HG03280 (cell line): Measurements from ENCODE around the gene PRKAG2.

Source experiments
- ATAC-seq: cut with Tn5 transposase; IDR thresholded peaks from one replicate; pipeline ENCODE4 v1.9.1; 2021; ENCODE audit warnings: mild to moderate bottlenecking, moderate library complexity; ENCODE audit not compliant: unreplicated experiment

PRKAG2 gene

DNA sequence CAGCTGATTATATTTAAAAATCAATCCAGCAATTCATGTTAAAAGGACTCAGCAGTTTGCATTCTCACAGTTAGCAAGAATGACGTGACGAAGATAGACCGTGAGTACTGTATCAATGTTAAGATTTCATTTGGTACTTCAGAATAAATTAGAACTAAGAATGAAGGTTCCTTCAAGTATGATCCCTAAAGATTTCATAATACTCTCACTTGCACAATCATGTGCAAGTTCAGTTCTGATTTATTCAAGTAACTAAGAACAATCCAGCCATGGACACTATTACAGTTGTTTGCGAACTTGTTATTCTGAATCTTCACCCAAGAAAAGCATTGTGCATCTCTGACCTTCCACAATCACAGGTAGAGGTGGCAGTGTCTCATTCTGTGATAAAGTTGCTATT is 365.0 kb downstream of the PRKAG2 start:
- ATAC-seq: no peak

- no peak for ATAC-seq
These were observed 365.6 kb downstream of the PRKAG2 start for GRCh38 chr7:151511270-151511669.

GRCh38 chr7:151509670-151510333 is 367.1 kb downstream of the PRKAG2 start:
- no peak for ATAC-seq

GRCh38 chr7:151508991-151509390 is 367.9 kb downstream of the PRKAG2 start:
- ATAC-seq: no peak

GRCh38 chr7:151507806-151508205 is 369.1 kb downstream of the PRKAG2 start:
- ATAC-seq: no peak

DNA sequence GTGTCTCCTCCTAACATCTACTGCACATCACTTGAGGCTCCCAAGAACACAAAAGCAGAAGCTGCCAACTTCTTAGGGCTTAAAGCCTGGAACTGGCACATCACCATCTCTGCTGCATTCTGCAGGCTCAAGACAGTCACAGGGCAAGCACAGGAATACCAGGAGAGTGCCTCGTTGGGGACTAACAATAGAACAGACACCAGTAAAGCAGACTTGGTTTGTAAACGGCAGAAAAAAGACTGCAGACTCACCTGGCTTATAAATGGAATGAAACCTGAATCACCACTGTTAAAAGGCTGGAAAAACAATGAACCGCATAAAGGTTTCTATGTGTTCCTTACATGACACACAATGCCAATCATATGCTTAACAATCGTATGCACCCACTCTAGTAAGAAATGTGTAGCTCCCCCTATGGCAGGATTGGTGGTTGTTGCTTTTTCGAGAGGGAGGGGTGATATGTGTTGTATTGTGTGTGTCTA is 370.0 kb downstream of the PRKAG2 start:
- ATAC-seq: no peak
